Uterus (tissue), 4 donors: Measurements from ENCODE around the gene OCA2. TPM values are rescaled to one million over a fixed set of nuclear protein-coding genes. Genes with fewer than 3 reads are reported as not detected.

Experiments used
- DNase-seq, 2 donors: peaks; one replicate each; pipeline ENCODE4 v3.0.0-alpha.2; 2019 to 2020
- H3K27ac ChIP-seq, 2 donors: fragments of 200-600 bp; sonication (generic); 1 replicate in 1 of 2; 2 replicates in 1 of 2; pipeline ENCODE4 v1.5.1; 2016 to 2018
- H3K27me3 ChIP-seq, 2 donors: fragments of 200-600 bp; sonication (generic); one replicate each; pipeline ENCODE4 v1.5.1; 2018 to 2019; ENCODE audit warnings: control low read depth in 1 of 2
- H3K36me3 ChIP-seq, 2 donors: fragments of 200-600 bp; sonication (generic); one replicate each; pipeline ENCODE4 v1.5.1; 2019; ENCODE audit warnings: control low read depth in 1 of 2
- H3K4me1 ChIP-seq, 2 donors: fragments of 200-600 bp; sonication (generic); one replicate each; pipeline ENCODE4 v1.5.1; 2018 to 2019; ENCODE audit warnings: control low read depth in 1 of 2
- H3K4me3 ChIP-seq, 2 donors: fragments of 200-600 bp; sonication (generic); 1 replicate in 1 of 2; 2 replicates in 1 of 2; pipeline ENCODE4 v1.5.1; 2018 to 2019; ENCODE audit warnings: mild to moderate bottlenecking in 1 of 2
- H3K9me3 ChIP-seq, 2 donors: fragments of 200-600 bp; sonication (generic); one replicate each; pipeline ENCODE4 v1.5.1; 2019; ENCODE audit warnings: control low read depth in 1 of 2
- CTCF ChIP-seq, 4 experiments: fragments of 200-600 bp in 2 of 4; fragments of 450-650 bp in 2 of 4; sonication (generic) in 2 of 4; IDR thresholded peaks; one replicate each; pipeline ENCODE4 v1.5.1; 2016 to 2019; ENCODE audit warnings: antibody characterized with exemption in 4 of 4, mild to moderate bottlenecking in 2 of 4, moderate library complexity in 1 of 4
- POLR2A ChIP-seq, 2 donors: fragments of 450-650 bp; IDR thresholded peaks; one replicate each; pipeline ENCODE4 v1.6.1; 2016; ENCODE audit warnings: antibody characterized with exemption in 2 of 2, mild to moderate bottlenecking in 1 of 2, moderate library complexity in 1 of 2
- intact Hi-C: fragments of 100-400 bp; cut with DNase I; formaldehyde crosslinking; loops from one replicate; pipeline ENCODE4 v1.15.1; 2023; ENCODE audit warnings: low total_unique reads
- total RNA-seq, 4 donors: library from RNA; depleted of rRNA in 3 of 4; stranded (reverse); fragments of >200 nt in 3 of 4; gene quantifications; one replicate each; pipeline versions ENCODE4 v1.1.0 to v1.2.4, GENCODE V29; 2014 to 2023
- donor health status: DM: yes; HTN: yes; CAD: no.

OCA2 gene
- total RNA-seq, 4 donors from 2014 or later = 0.55 to 4.6 TPM; not detected in 2

- intact Hi-C loops = no loop called here
- TF ChIP-seq CTCF (IDR thresholded peaks at IDR 0.05) (no peak), POLR2A (IDR thresholded peaks at IDR 0.05) (no peak)
- no peaks in the 10 kb centered on the region for H3K4me1 ChIP-seq
Observed at GRCh38 chr15:27832237-27832596, 266.9 kb downstream of the OCA2 start.

GRCh38 chr15:27831384-27832236, 267.5 kb downstream of the OCA2 start:
- intact Hi-C loops = no loop called here
- Histone ChIP-seq H3K36me3 (no peaks in the 10 kb centered on the region), H3K27ac (no peak overlapping the region), H3K9me3 (no peaks in the 10 kb centered on the region), H3K4me3 (no peak overlapping the region), H3K4me1 (no peaks in the 10 kb centered on the region), H3K27me3 (no peaks in the 10 kb centered on the region)
- DNase-seq = no peak
- TF ChIP-seq POLR2A (IDR thresholded peaks at IDR 0.05) (no peak), CTCF (IDR thresholded peaks at IDR 0.05) (no peak)

More at GRCh38 chr15:27832237-27832596, 266.9 kb downstream of the OCA2 start:
- no peak overlapping the region for H3K4me3 ChIP-seq
- H3K9me3 ChIP-seq = no peaks in the 10 kb centered on the region
- DNase-seq = no peak
- H3K27me3 ChIP-seq = no peaks in the 10 kb centered on the region
- H3K36me3 ChIP-seq = no peaks in the 10 kb centered on the region
- no peak overlapping the region for H3K27ac ChIP-seq

GRCh38 chr15:27828746-27829145, 270.4 kb downstream of the OCA2 start:
- intact Hi-C loops = no loop called here
- H3K4me3 ChIP-seq = no peak overlapping the region
- no peak overlapping the region for H3K27ac ChIP-seq
- no peak for DNase-seq
- H3K4me1 ChIP-seq = no peaks in the 10 kb centered on the region
- no peaks in the 10 kb centered on the region for H3K27me3 ChIP-seq
- TF ChIP-seq POLR2A (IDR thresholded peaks at IDR 0.05) = no peak
- TF ChIP-seq CTCF (IDR thresholded peaks at IDR 0.05) = no peak
- H3K9me3 ChIP-seq = no peaks in the 10 kb centered on the region
- no peaks in the 10 kb centered on the region for H3K36me3 ChIP-seq

- DNase-seq = no peak
- Histone ChIP-seq H3K9me3 (no peaks in the 10 kb centered on the region), H3K27me3 (no peaks in the 10 kb centered on the region), H3K27ac (no peak overlapping the region), H3K36me3 (no peaks in the 10 kb centered on the region), H3K4me3 (no peak overlapping the region), H3K4me1 (no peaks in the 10 kb centered on the region)
- intact Hi-C loops = no loop called here
- TF ChIP-seq CTCF (IDR thresholded peaks at IDR 0.05) = no peak
- no peak for TF ChIP-seq POLR2A (IDR thresholded peaks at IDR 0.05)
Observed at GRCh38 chr15:27826902-27827714, 272.0 kb downstream of the OCA2 start.

- Histone ChIP-seq H3K4me1 (no peaks in the 10 kb centered on the region), H3K9me3 (no peaks in the 10 kb centered on the region), H3K4me3 (no peak overlapping the region), H3K27me3 (no peaks in the 10 kb centered on the region), H3K36me3 (no peaks in the 10 kb centered on the region), H3K27ac (no peak overlapping the region)
- intact Hi-C loops = no loop called here
- DNase-seq = no peak
- TF ChIP-seq POLR2A (IDR thresholded peaks at IDR 0.05) (no peak), CTCF (IDR thresholded peaks at IDR 0.05) (no peak)
Observed at GRCh38 chr15:27826411-27826810, 272.7 kb downstream of the OCA2 start.
